ENCODE results near the gene R3HDM4. TPM values are rescaled to one million over a fixed set of nuclear protein-coding genes. Genes with fewer than 3 reads are reported as not detected.

Gene R3HDM4
- total and polyA plus RNA-seq, 9 of the 15 experiments (the other 6 are each of a cell fraction or from before 2014, with no cell fraction given), result 3.2 to 154 (median 59.0) TPM

DNA sequence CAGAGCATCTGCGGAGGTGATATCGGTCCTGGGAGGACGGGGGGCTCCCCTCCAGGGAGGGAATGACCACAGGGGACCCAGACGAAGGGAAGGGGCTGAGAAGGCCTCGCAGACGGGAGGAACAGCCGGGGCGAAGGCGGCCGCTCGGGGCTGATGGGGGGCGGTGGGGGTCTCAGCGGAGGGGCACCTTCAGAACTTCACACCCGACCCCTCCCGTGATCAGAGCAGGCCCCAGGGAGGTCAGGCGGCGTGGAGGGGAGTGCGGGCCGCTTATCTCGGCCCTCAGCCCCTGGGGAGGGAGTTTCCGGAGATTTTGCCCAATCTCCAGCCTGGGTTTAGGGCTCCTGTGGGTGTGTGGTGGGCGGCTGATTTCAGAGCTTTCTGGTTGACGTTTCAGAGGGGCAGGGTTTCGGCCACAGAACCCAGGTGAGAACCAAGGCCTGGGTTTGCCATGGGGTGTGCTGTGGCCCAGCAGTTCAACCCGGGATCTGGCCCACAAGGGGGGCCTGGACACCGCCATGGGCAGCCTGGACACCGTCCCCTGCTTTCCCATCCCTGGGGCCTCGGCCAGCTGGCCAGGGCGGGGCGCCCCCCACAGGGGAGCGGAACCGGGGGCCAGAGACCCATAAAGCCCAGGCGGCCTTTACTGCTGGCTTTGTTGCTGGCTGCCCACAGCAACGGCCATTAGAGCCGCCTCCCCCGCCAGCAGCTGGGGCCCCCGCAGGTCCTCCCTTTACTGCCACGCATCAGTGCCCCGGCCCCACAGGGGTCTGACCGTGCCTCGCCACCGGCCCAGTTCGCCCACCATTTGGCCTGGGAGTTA is 41.9 kb upstream of the R3HDM4 start (continued):
- TF ChIP-seq ESRRA (IDR thresholded peaks at IDR 0.05; ENCODE audit: borderline replicate concordance, low read depth) (peak; percentile 74), IRF1 (CRISPR knock-in tag; IDR thresholded peaks at IDR 0.05; ENCODE audit: borderline replicate concordance) (no peak), PCBP2 (IDR thresholded peaks at IDR 0.05; ENCODE audit: low read depth, low read length, poor library complexity, severe bottlenecking) (no peak), CC2D1A (IDR thresholded peaks at IDR 0.05) (peak; percentile 89; the same call in 1 of the 2 replicates), CXXC5 (CRISPR knock-in tag; IDR thresholded peaks at IDR 0.05) (peak; percentile 79), HOXB6 (CRISPR knock-in tag; IDR thresholded peaks at IDR 0.05; ENCODE audit: borderline replicate concordance) (no peak), ZNF766 (CRISPR knock-in tag; conservative IDR thresholded peaks at IDR 0.05) (0 out of 2 replicates have a peak, but pooled peaks have one; percentile 49), POU5F1 (IDR thresholded peaks at IDR 0.05; ENCODE audit: borderline replicate concordance, low read depth, low read length, partially characterized antibody) (no peak), ZNF431 (CRISPR knock-in tag; IDR thresholded peaks at IDR 0.05) (no peak), HMGN3 (IDR thresholded peaks at IDR 0.05; ENCODE audit: borderline replicate concordance, extremely low read depth, insufficient read length, low read depth, low read length) (peak; percentile 48)
- TF ChIP-seq, protein P1, sequence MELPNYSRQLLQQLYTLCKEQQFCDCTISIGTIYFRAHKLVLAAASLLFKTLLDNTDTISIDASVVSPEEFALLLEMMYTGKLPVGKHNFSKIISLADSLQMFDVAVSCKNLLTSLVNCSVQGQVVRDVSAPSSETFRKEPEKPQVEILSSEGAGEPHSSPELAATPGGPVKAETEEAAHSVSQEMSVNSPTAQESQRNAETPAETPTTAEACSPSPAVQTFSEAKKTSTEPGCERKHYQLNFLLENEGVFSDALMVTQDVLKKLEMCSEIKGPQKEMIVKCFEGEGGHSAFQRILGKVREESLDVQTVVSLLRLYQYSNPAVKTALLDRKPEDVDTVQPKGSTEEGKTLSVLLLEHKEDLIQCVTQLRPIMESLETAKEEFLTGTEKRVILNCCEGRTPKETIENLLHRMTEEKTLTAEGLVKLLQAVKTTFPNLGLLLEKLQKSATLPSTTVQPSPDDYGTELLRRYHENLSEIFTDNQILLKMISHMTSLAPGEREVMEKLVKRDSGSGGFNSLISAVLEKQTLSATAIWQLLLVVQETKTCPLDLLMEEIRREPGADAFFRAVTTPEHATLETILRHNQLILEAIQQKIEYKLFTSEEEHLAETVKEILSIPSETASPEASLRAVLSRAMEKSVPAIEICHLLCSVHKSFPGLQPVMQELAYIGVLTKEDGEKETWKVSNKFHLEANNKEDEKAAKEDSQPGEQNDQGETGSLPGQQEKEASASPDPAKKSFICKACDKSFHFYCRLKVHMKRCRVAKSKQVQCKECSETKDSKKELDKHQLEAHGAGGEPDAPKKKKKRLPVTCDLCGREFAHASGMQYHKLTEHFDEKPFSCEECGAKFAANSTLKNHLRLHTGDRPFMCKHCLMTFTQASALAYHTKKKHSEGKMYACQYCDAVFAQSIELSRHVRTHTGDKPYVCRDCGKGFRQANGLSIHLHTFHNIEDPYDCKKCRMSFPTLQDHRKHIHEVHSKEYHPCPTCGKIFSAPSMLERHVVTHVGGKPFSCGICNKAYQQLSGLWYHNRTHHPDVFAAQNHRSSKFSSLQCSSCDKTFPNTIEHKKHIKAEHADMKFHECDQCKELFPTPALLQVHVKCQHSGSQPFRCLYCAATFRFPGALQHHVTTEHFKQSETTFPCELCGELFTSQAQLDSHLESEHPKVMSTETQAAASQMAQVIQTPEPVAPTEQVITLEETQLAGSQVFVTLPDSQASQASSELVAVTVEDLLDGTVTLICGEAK (IDR thresholded peaks at IDR 0.05), result peak; percentile 38; the same call in 1 of the 2 replicates
- TF ChIP-seq, protein P1 (CRISPR knock-in tag; IDR thresholded peaks at IDR 0.05), result no peak
- TF ChIP-seq, protein P2, sequence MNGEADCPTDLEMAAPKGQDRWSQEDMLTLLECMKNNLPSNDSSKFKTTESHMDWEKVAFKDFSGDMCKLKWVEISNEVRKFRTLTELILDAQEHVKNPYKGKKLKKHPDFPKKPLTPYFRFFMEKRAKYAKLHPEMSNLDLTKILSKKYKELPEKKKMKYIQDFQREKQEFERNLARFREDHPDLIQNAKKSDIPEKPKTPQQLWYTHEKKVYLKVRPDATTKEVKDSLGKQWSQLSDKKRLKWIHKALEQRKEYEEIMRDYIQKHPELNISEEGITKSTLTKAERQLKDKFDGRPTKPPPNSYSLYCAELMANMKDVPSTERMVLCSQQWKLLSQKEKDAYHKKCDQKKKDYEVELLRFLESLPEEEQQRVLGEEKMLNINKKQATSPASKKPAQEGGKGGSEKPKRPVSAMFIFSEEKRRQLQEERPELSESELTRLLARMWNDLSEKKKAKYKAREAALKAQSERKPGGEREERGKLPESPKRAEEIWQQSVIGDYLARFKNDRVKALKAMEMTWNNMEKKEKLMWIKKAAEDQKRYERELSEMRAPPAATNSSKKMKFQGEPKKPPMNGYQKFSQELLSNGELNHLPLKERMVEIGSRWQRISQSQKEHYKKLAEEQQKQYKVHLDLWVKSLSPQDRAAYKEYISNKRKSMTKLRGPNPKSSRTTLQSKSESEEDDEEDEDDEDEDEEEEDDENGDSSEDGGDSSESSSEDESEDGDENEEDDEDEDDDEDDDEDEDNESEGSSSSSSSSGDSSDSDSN (IDR thresholded peaks at IDR 0.05; ENCODE audit: borderline replicate concordance in 1 of 2, low read depth in 2 of 2, low read length in 2 of 2), result peak in 1 of 2 experiments; percentile 60; a peak in 1 of 4 replicates

Measured in K562 (cell line).